C4-2B (cell line): ENCODE data around the gene HSBP1.

Experiments used
- H3K27ac ChIP-seq: fragments of 450-650 bp; 2 replicates; pipeline ENCODE4 v1.5.1; 2017
- ZFX ChIP-seq: fragments of 450-650 bp; IDR thresholded peaks from 2 replicates; pipeline ENCODE4 v1.6.1; 2017
- TF ChIP-seq, protein P1 (sequence below): fragments of 450-650 bp; conservative IDR thresholded peaks from 2 replicates; pipeline ENCODE4 v1.5.1; 2017; ENCODE audit warnings: mild to moderate bottlenecking

HSBP1 gene

DNA sequence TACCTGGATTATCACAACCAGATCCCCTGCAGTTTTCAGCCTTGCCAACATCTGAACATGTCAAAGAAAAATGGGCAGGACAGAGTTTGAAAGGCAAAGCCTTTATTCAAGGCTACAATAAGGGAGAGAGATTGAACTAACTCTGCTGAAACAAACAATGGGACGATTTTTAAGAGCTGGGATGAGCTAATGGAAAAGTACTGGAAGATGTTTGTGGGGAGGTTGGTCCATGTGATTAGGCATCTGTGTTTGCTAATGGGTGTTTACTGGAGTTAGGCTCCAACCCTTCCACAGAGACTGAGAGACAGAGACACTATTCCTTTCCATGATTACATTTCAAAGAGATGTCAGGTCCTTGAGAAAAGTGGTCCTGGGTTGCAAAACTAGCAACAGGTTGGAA is 35.0 kb upstream of the HSBP1 start:
- no peak overlapping the region for H3K27ac ChIP-seq
- TF ChIP-seq, protein P1, sequence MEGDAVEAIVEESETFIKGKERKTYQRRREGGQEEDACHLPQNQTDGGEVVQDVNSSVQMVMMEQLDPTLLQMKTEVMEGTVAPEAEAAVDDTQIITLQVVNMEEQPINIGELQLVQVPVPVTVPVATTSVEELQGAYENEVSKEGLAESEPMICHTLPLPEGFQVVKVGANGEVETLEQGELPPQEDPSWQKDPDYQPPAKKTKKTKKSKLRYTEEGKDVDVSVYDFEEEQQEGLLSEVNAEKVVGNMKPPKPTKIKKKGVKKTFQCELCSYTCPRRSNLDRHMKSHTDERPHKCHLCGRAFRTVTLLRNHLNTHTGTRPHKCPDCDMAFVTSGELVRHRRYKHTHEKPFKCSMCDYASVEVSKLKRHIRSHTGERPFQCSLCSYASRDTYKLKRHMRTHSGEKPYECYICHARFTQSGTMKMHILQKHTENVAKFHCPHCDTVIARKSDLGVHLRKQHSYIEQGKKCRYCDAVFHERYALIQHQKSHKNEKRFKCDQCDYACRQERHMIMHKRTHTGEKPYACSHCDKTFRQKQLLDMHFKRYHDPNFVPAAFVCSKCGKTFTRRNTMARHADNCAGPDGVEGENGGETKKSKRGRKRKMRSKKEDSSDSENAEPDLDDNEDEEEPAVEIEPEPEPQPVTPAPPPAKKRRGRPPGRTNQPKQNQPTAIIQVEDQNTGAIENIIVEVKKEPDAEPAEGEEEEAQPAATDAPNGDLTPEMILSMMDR: no peak
- no peak for TF ChIP-seq ZFX

DNA sequence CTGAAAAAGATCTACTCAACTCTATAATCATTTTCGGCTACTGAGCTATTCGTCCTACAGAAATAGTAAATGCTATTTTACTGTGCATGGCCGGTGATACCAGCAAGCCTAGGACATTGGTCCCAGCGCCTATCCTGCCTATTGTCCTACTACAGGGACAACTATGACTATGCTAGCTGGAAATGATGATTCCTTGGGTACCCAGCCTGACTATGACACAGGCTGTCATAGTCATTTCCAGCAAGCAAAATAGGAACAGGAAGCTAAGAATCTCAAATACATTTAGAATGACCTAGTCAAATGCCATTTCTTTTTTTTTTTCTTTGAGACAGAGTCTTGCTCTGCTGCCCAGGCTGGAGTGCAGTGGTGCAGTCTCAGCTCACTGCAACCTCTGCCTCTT is 33.7 kb upstream of the HSBP1 start:
- H3K27ac ChIP-seq: no peak overlapping the region

DNA sequence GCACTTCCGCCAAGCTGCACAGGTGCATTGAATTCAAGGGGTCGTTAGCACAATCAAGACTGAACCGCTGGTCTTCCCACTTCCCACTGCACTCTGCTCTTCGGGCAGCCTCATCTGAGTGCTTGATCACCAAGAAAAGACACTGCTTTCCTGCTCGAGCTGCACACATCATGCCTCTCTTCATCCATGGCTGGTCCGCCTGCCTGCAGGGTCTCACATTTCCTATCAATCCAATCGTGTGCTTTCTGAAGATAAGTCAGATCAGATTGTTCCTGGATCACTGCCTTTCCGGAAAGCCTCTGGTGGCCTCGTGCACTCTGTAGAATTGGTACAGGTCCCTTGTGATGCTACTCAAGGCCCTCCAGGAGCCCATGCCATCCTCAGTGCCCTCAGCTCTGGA is 30.8 kb upstream of the HSBP1 start:
- H3K27ac ChIP-seq: no peak overlapping the region
- TF ChIP-seq ZFX: no peak
- TF ChIP-seq, protein P1: no peak

More for the DNA sequence above, 33.7 kb upstream of the HSBP1 start:
- no peak for TF ChIP-seq ZFX
- TF ChIP-seq, protein P1: no peak

DNA sequence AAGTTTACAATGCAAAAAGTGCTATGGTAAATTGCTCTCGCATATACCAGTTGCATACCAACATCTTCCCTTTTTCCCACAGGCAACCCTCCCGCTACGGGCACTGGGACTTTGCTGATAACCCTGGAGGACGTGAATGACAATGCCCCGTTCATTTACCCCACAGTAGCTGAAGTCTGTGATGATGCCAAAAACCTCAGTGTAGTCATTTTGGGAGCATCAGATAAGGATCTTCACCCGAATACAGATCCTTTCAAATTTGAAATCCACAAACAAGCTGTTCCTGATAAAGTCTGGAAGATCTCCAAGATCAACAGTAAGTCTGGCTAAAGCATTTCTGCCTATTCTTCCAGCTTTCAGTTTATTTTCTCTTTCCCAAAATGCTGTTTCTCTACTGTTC is 27.9 kb upstream of the HSBP1 start:
- H3K27ac ChIP-seq: peak overlapping the region; percentile 17; the same call in 1 of the 2 replicates
- TF ChIP-seq, protein P1: no peak
- TF ChIP-seq ZFX: no peak

DNA sequence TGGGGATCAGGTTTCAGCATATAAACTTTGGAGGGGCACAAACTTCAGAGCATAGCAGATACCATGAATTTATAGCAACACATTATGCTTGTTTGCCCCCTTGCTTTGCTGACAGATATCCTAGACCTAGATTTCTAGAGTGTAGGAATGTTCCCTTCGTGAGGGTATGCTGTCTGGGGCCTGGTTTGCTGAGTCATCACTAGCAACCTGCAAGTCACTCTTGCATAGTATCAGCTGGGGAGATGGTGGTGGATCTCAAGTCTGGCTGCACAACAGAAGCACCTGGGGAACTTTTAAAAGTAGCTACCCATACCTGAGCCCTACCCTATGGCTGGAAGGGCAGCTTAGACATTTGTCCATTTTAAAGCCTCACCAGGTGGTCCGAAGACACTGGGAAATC is 22.3 kb upstream of the HSBP1 start:
- TF ChIP-seq ZFX: no peak
- TF ChIP-seq, protein P1: no peak
- H3K27ac ChIP-seq: no peak overlapping the region

DNA sequence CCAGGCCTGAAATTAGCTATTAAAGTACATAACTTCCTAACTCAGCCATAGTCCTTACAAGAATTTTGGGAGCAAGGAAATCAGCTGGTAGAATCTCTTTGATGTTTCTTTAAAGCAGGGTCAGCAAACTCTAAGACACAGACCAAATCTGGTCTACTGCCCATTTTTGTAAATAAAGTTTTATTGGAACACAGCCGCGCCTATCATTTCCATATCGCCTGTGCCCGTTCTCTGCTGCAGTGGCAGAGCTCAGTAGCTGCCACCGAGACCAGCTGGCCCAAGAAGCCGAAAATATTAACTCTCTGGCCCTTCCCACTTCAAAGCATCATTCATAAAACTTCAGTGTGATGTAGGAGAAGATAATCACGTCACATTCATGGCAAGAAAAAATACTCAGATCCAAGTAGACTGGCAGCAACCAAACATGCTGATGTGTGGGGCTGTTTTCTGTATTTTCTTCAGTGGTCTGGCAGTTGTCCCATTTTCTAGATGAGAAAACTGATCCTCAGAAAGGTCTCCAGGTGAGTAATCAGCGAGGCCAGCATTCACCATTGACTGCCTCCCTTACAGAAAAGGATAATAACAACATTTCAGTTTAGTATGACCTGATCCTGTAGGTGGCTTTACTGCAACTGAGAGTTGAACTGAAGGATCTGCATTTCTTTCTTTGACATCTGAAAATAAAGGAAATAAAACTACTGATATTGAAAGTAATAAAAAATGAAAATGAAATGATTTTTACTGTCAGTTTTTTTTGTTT is 18.0 kb upstream of the HSBP1 start:
- no peak overlapping the region for H3K27ac ChIP-seq
- TF ChIP-seq, protein P1: no peak
- TF ChIP-seq ZFX: no peak

DNA sequence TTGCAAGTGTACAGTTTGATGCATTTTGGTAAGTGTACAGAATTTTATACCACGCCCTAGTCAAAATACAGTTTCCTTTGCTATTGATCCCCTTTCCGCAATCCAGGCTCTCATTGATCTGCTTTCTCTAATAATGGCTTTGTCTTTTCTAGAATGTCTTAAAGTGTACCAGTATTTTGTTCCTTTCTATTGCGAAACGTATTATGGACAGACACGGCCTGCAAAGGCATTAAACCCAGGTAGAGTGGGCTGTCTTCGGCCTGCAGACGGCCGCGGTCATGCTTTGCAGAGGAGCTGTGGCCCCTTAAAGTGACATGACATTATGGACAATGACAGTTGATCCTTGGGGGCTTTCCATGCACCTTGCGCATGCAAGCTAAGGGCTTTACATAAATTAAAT is 15.9 kb upstream of the HSBP1 start:
- no peak overlapping the region for H3K27ac ChIP-seq
- no peak for TF ChIP-seq ZFX
- TF ChIP-seq, protein P1: no peak
